SK-N-MC (cell line): ENCODE data around the gene SCYGR6.
"Not testable (repeated sequence)": the region's sequence is repeated elsewhere in the genome, so short reads cannot be mapped to it uniquely, and the experiment has no call there.

Source experiments
- DNase-seq: peaks from one replicate; pipeline ENCODE4 v3.0.0-alpha.2; 2011; ENCODE audit warnings: low read depth, low spot score
- H3K27ac ChIP-seq: fragments of 200-600 bp; sonication (generic); 2 replicates; pipeline ENCODE4 v1.5.1; 2016; ENCODE audit warnings: mixed run types
- H3K36me3 ChIP-seq: fragments of 200-600 bp; sonication (generic); 2 replicates; pipeline ENCODE4 v1.6.1; 2017; ENCODE audit warnings: antibody characterized with exemption, low read length, mixed read lengths; ENCODE audit not compliant: insufficient read depth
- H3K4me3 ChIP-seq: fragments of 200-600 bp; sonication (generic); 2 replicates; pipeline ENCODE4 v1.5.1; 2016
- H3K9ac ChIP-seq: fragments of 200-600 bp; sonication (generic); 2 replicates; pipeline ENCODE4 v1.8.0; 2017; ENCODE audit warnings: mixed run types, mixed read lengths; ENCODE audit not compliant: insufficient read length
- H3K9me3 ChIP-seq: fragments of 200-600 bp; sonication (generic); 2 replicates; pipeline ENCODE4 v1.6.1; 2017; ENCODE audit warnings: low read depth, mild to moderate bottlenecking, antibody characterized with exemption, low read length, moderate library complexity, mixed read lengths
- EZH2 ChIP-seq: fragments of 200-600 bp; sonication (generic); IDR thresholded peaks from one replicate; pipeline ENCODE4 v1.6.1; 2017; ENCODE audit warnings: antibody characterized with exemption
- FOXP2 ChIP-seq: optimal IDR thresholded peaks from 2 replicates; pipeline ENCODE3; 2011; ENCODE audit warnings: mild to moderate bottlenecking, moderate library complexity; ENCODE audit not compliant: insufficient read depth; ENCODE audit errors: extremely low read length, control extremely low read depth
- POLR2AphosphoS5 ChIP-seq: IDR thresholded peaks from 2 replicates; pipeline ENCODE4 v1.6.1; 2012; ENCODE audit warnings: mild to moderate bottlenecking, low read depth, low read length, borderline replicate concordance

The SCYGR6 gene

DNA sequence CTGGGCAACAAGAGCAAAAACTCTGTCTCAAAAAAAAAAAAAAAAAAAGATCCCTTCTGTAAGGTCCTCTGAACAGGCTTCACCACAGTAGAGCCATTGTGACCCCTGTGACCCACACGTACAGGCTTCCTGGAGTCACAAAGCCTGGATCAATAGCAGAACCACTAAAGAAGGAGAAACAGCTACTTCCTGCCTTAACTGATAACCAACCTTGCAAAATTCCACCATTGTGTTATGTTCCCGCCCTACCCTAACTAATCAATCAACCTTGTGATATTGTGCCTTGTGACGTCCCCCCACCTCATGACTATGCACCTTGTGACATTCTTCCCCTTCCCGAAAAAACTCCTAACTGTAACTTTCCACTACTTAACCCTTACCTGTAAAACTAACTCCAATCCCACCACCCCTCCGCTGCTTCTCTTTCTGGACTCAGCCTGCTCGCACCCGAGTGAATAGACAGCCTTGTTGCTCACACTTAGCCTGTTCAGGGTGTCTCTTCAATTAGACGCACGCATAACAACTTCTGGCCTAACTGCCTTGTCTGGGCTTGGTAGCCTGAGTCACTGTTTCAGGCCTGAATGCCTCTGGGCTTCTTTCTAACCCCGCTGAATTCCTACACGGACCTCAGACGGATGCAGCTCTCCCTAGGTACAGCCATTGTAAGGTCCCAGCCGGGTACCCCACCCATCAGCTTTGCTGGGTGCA, 35.0 kb upstream of the SCYGR6 start:
- H3K36me3 ChIP-seq: no peaks in the 10 kb centered on the region
- TF ChIP-seq FOXP2: no peak
- TF ChIP-seq POLR2AphosphoS5: no peak
- TF ChIP-seq EZH2: no peak
- no peak overlapping the region for H3K9ac ChIP-seq
- H3K9me3 ChIP-seq: no peaks in the 10 kb centered on the region
- no peak overlapping the region for H3K4me3 ChIP-seq
- DNase-seq: no peak
- no peak overlapping the region for H3K27ac ChIP-seq

- H3K36me3 ChIP-seq, DNase-seq, H3K9me3 ChIP-seq, H3K27ac ChIP-seq, H3K4me3 ChIP-seq, H3K9ac ChIP-seq: not testable (repeated sequence)
Observed at GRCh38 chr2:227756261-227756660, 31.7 kb upstream of the SCYGR6 start.

DNA sequence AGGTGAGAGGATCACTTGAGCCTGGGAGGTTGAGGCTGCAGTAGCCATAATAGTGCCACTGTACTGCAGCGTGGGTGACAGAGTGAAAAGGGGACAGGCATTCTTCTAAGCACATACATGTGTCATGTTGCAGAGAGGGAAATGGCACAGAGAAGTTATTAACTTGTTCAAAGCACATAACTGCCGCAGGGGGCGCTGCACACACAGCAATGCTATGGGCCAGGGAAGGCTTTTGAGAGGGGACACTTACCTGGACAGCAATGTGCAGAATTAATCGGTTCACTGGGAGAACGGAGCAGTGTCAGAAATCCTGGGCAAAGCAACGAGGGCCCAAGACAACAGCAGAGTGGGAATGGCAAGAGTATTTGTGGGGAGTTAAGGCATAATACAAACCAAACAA, 23.5 kb upstream of the SCYGR6 start:
- Histone ChIP-seq H3K27ac (no peak overlapping the region), H3K9me3 (no peaks in the 10 kb centered on the region), H3K9ac (no peak overlapping the region), H3K4me3 (no peak overlapping the region), H3K36me3 (no peaks in the 10 kb centered on the region)
- DNase-seq: no peak
- TF ChIP-seq POLR2AphosphoS5 (no peak), FOXP2 (no peak), EZH2 (no peak)

GRCh38 chr2:227745594-227745993, 21.0 kb upstream of the SCYGR6 start, which contains the start of gene SCYGR8:
Gene SCYGR8, plus strand, starts transcription at chr2:227745894. Its CDS starts 0 bp downstream, at chr2:227745894.
- no peak within 1 kb of the TSS for H3K9ac ChIP-seq
- TF ChIP-seq FOXP2 (no peak), EZH2 (no peak), POLR2AphosphoS5 (no peak)
- no peaks in the 10 kb centered on the region for H3K36me3 ChIP-seq
- H3K27ac ChIP-seq: no peak within 1 kb of the TSS
- H3K4me3 ChIP-seq: no peak within 1 kb of the TSS
- no peak for DNase-seq
- H3K9me3 ChIP-seq: no peaks in the 10 kb centered on the region

DNA sequence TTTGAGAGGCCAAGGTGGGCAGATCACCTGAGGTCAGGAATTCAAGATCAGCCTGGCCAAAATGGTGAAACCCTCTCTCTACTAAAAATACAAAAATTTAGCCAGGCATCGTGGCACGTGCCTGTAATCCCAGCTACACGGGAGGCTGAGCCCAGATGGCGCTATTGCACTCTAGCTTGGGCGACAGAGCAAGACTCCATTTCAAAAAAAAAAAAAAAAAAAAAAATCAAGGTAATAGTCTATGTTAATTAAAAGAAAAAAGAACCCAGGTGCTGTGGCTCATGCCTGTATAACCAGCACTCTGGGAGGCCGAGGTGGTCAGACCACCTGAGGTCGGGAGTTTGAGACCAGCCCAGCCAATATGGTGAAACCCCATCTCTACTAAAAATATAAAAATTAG, 16.1 kb upstream of the SCYGR6 start:
- not testable (repeated sequence) for DNase-seq, H3K9me3 ChIP-seq

GRCh38 chr2:227739351-227739750, 14.8 kb upstream of the SCYGR6 start:
- no peaks in the 10 kb centered on the region for H3K36me3 ChIP-seq
- no peak for TF ChIP-seq EZH2
- TF ChIP-seq POLR2AphosphoS5: no peak
- TF ChIP-seq FOXP2: no peak
- H3K9me3 ChIP-seq: no peaks in the 10 kb centered on the region
- no peak overlapping the region for H3K9ac ChIP-seq
- H3K27ac ChIP-seq: no peak overlapping the region
- DNase-seq: no peak
- H3K4me3 ChIP-seq: no peak overlapping the region

More for the DNA sequence above, 16.1 kb upstream of the SCYGR6 start:
- not testable (repeated sequence) for H3K4me3 ChIP-seq, H3K36me3 ChIP-seq, H3K27ac ChIP-seq, H3K9ac ChIP-seq

DNA sequence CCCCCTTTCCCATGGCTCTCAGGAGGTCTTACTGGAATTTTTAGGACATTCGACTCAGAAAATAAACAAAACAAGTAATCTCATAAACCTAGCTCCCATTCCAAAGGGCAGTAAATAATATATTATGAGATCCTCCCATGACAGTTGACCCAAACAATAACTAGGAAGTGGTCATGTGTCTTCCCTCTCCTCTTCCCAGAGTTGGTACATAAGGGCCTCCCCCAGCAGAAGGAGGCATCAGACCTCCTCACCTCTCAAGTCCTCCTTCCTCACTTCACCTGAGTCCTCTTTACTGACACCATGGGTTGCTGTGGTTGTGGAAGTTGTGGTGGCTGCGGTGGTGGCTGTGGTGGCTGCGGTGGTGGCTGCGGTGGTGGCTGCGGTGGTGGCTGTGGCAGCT, 3.5 kb upstream of the SCYGR6 start, which contains the start of gene SCYGR7:
TSS of gene SCYGR7 (plus strand) at position 301 of the 400 bp plus-strand sequence. CDS start at position 301, 0 bp downstream.
- no peak for DNase-seq
- Histone ChIP-seq H3K9ac (no peak within 1 kb of the TSS), H3K9me3 (no peaks in the 10 kb centered on the region), H3K36me3 (no peaks in the 10 kb centered on the region), H3K27ac (no peak within 1 kb of the TSS), H3K4me3 (no peak within 1 kb of the TSS)
- TF ChIP-seq FOXP2 (no peak), EZH2 (no peak), POLR2AphosphoS5 (no peak)

DNA sequence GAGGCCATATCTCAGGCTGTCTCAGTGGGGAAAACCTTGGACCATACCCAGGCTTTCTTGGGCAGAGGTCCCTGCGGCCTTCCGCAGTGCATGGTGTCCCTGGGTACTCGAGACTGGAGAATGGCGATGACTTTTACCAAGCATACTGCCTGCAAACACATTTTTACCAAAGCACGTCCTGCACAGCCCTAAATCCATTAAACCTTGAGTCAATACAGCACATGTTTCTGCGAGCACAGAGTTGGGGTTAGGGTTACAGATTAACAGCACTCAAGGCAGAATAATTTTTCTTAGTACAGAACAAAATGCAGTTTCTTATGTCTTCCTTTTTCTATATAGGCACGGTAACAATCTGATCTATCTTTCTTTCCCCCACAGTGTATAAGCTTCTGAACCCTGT, 1.7 kb downstream of the SCYGR6 start:
- H3K9me3 ChIP-seq, H3K27ac ChIP-seq, H3K9ac ChIP-seq, H3K36me3 ChIP-seq, DNase-seq, H3K4me3 ChIP-seq: not testable (repeated sequence)

DNA sequence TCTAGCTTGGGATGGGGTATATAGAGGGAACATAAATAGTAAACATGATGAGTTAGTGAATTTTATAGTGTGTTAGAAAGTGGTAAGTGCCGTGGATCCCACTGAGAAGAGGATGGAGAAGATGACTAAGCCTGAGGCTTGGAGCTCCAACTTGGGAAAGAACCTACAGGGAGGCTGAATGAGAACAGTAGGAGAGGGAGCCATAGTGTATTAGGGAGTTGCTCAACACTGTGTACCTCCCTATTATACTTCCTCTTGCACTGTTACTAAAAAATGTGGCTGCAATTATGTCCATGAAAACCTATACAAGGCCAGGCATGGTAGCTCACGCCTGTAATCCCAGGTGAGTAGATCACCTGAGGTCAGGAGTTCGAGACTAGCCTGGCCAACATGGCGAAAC, 3.9 kb downstream of the SCYGR6 start:
- DNase-seq: no peak
- TF ChIP-seq EZH2 (no peak), FOXP2 (no peak), POLR2AphosphoS5 (no peak)
- Histone ChIP-seq H3K27ac (no peak overlapping the region), H3K9me3 (no peaks in the 10 kb centered on the region), H3K9ac (no peak overlapping the region), H3K4me3 (no peak overlapping the region), H3K36me3 (no peaks in the 10 kb centered on the region)

DNA sequence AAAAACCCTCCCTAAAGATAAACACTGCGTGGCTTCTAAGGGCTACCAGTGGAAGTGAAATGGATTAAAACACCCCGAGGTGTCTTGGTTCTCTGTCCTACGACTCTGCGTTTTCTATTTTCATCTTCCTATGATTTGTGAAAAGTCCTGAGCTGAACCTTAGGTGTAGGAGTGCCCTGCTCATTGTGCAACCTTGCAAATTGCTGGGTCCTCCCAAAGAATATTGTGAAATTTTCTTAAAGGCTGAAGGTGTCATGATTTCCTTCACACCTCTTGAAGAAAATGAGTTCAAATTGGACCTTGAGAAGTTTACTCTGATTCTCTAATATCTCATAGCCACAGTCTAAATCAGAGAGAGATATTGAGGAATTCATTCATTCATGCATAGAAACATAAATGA, 4.9 kb downstream of the SCYGR6 start:
- no peak overlapping the region for H3K4me3 ChIP-seq
- H3K36me3 ChIP-seq: no peaks in the 10 kb centered on the region
- no peak overlapping the region for H3K27ac ChIP-seq
- no peaks in the 10 kb centered on the region for H3K9me3 ChIP-seq
- no peak overlapping the region for H3K9ac ChIP-seq
- TF ChIP-seq FOXP2: no peak
- no peak for TF ChIP-seq EZH2
- no peak for TF ChIP-seq POLR2AphosphoS5
- no peak for DNase-seq
